Keratinocyte (primary cell): ENCODE data around the gene LPAR1. TPM values are rescaled to one million over a fixed set of nuclear protein-coding genes. Genes with fewer than 3 reads are reported as not detected.

Source experiments
- DNase-seq: peaks from one replicate; pipeline ENCODE4 v3.0.0-alpha.2; 2011; ENCODE audit warnings: low read depth, missing footprints, low spot score
- FAIRE-seq: peaks from 2 replicates; lab custom pipeline; 2011; peaks lifted over from hg19 to GRCh38; lab: Jason Lieb, UNC
- H2AFZ ChIP-seq: 2 replicates; pipeline ENCODE4 v1.6.0; 2012; ENCODE audit warnings: low read length, control low read depth, inconsistent platforms; ENCODE audit not compliant: control insufficient read depth
- H3K27ac ChIP-seq: 2 replicates; pipeline ENCODE4 v1.5.1; 2011; ENCODE audit warnings: low read length; ENCODE audit not compliant: control insufficient read depth, insufficient read depth
- H3K27me3 ChIP-seq: 3 replicates; pipeline ENCODE4 v1.6.0; 2011; ENCODE audit warnings: low read length; ENCODE audit not compliant: control insufficient read depth, insufficient read depth; ENCODE audit errors: extremely low read depth
- H3K36me3 ChIP-seq, 2 experiments: 2 replicates in 1 of 2; 3 replicates in 1 of 2; pipeline ENCODE4 v1.5.1; 2011; ENCODE audit warnings: low read length in 2 of 2, mild to moderate bottlenecking in 1 of 2; ENCODE audit not compliant: control insufficient read depth in 2 of 2, insufficient read depth in 2 of 2; ENCODE audit errors: extremely low read depth in 1 of 2
- H3K4me1 ChIP-seq: 3 replicates; pipeline ENCODE4 v1.5.1; 2011; ENCODE audit warnings: low read length; ENCODE audit not compliant: control insufficient read depth, insufficient read depth; ENCODE audit errors: extremely low read depth
- H3K4me2 ChIP-seq: 3 replicates; pipeline ENCODE4 v1.6.0; 2011; ENCODE audit warnings: low read depth, low read length; ENCODE audit not compliant: control insufficient read depth, insufficient read depth; ENCODE audit errors: extremely low read depth
- H3K4me3 ChIP-seq, 3 experiments: fragments of 200-600 bp in 1 of 3; sonication (generic) in 1 of 3; 2 replicates in 2 of 3; 3 replicates in 1 of 3; pipeline ENCODE4 v1.5.1; 2011 to 2016; ENCODE audit warnings: low read length in 3 of 3, mild to moderate bottlenecking in 3 of 3, control low read depth in 2 of 3, inconsistent platforms in 1 of 3, low read depth in 1 of 3, mixed read lengths in 1 of 3, mixed run types in 1 of 3, moderate library complexity in 1 of 3; ENCODE audit not compliant: control insufficient read depth in 2 of 3, insufficient read depth in 2 of 3; ENCODE audit errors: extremely low read depth in 1 of 3
- H3K79me2 ChIP-seq: 2 replicates; pipeline ENCODE4 v1.6.0; 2012; ENCODE audit warnings: low read length; ENCODE audit not compliant: control insufficient read depth, insufficient read depth
- H3K9ac ChIP-seq: 3 replicates; pipeline ENCODE4 v1.6.0; 2011; ENCODE audit warnings: low read length; ENCODE audit not compliant: control insufficient read depth, insufficient read depth; ENCODE audit errors: extremely low read depth
- H3K9me1 ChIP-seq: 3 replicates; pipeline ENCODE4 v1.6.0; 2011; ENCODE audit warnings: low read length; ENCODE audit not compliant: control insufficient read depth, insufficient read depth; ENCODE audit errors: extremely low read depth
- H3K9me3 ChIP-seq: 2 replicates; pipeline ENCODE4 v1.5.1; 2012; ENCODE audit warnings: low read depth, low read length; ENCODE audit not compliant: control insufficient read depth
- H4K20me1 ChIP-seq: 3 replicates; pipeline ENCODE4 v1.6.0; 2011; ENCODE audit warnings: low read length; ENCODE audit not compliant: control insufficient read depth, insufficient read depth; ENCODE audit errors: extremely low read depth
- CTCF ChIP-seq, 3 experiments: IDR thresholded peaks in 1 of 3; conservative IDR thresholded peaks in 1 of 3; optimal IDR thresholded peaks in 1 of 3; 2 replicates in 2 of 3; 3 replicates in 1 of 3; pipeline versions ENCODE3 to v1.5.1; 2011; ENCODE audit warnings: low read length in 3 of 3, mild to moderate bottlenecking in 3 of 3, moderate library complexity in 2 of 3, control low read depth in 1 of 3, inconsistent platforms in 1 of 3; ENCODE audit not compliant: insufficient read depth in 2 of 3; ENCODE audit errors: extremely low read depth in 1 of 3
- EZH2 ChIP-seq: IDR thresholded peaks from one replicate; pipeline ENCODE4 v1.6.1; 2012; ENCODE audit warnings: inconsistent platforms, mild to moderate bottlenecking, low read length, moderate library complexity
- dilution Hi-C: fragments of 300-500 bp; cut with MboI; formaldehyde crosslinking; loops from one replicate; pipeline ENCODE4 v1.7.0; 2020; ENCODE audit warnings: low sequenced_read_pairs; ENCODE audit not compliant: extremely low pct_ligation_motif_present
- polyA plus RNA-seq, 5 experiments: library from polyadenylated mRNA; depleted of rRNA in 3 of 5; stranded (reverse) in 3 of 5; stranded (forward) in 1 of 5; unstranded in 1 of 5; fragments of >200 nt; gene quantifications; 1 replicate in 1 of 5; 2 replicates in 3 of 5; 3 replicates in 1 of 5; pipeline versions ENCODE4 v1.2.1 to v1.2.3, GENCODE V29; 2011 to 2012; ENCODE audit warnings: missing spikeins in 2 of 5, low read depth in 1 of 5, low replicate concordance in 1 of 5

The LPAR1 gene
- polyA plus RNA-seq, 1 donor (not counting 4 experiments of a cell fraction or from before 2014, with no cell fraction given) = 43.2 TPM

- DNase-seq (no peak), FAIRE-seq (no peak)
- no peak for TF ChIP-seq EZH2
- TF ChIP-seq CTCF (optimal IDR thresholded peaks at IDR 0.05 in 1 of 3, IDR thresholded peaks at IDR 0.05 in 1 of 3, conservative IDR thresholded peaks at IDR 0.05 in 1 of 3; ENCODE audit: extremely low read depth in 1 of 3, insufficient read depth in 2 of 3, low read length in 3 of 3) = no peak
- Histone ChIP-seq H3K9me3 (no peaks in the 10 kb centered on the region), H3K4me1 (peaks cover 14% of the 10 kb centered on the region), H2AFZ (no peak overlapping the region), H3K79me2 (peaks cover 22% of the 10 kb centered on the region), H3K9ac (no peak overlapping the region), H4K20me1 (no peaks in the 10 kb centered on the region), H3K27ac (no peak overlapping the region), H3K4me2 (peak overlapping the region; percentile 6), H3K4me3 (no peak overlapping the region), H3K27me3 (no peaks in the 10 kb centered on the region), H3K9me1 (no peaks in the 10 kb centered on the region), H3K36me3 (peaks cover 8 to 19% of the 10 kb centered on the region in 2 experiments)
- dilution Hi-C loops = no loop called here
Observed at GRCh38 chr9:110936719-110937452, 101.4 kb downstream of the LPAR1 start.

DNA sequence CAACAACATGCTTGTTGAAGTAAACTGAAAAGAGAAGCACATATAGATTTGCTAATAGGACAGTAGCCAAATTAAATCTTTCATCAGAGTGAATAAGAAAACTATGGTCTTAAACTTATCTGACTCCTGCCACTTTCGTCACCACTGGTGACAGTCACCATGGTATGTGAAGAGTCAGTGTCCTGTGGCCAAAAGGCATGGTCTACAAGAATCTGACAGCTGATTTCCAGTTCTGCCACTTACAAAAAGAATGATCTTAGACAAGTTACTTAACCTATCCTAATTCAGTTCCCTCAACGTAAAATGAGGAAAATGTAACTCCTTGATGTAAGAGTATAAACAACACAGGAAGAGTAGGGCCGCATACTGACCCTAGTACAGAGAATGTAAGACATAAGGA lies 102.0 kb downstream of the LPAR1 start:
- dilution Hi-C loops = no loop called here
- Histone ChIP-seq H3K27me3 (no peaks in the 10 kb centered on the region), H3K4me1 (peaks cover 14% of the 10 kb centered on the region), H3K9ac (no peak overlapping the region), H3K4me2 (no peak overlapping the region), H3K79me2 (peaks cover 22% of the 10 kb centered on the region), H3K36me3 (peaks cover 2 to 14% of the 10 kb centered on the region in 2 experiments), H3K4me3 (no peak overlapping the region), H3K27ac (no peak overlapping the region), H4K20me1 (no peaks in the 10 kb centered on the region), H3K9me1 (no peaks in the 10 kb centered on the region), H3K9me3 (no peaks in the 10 kb centered on the region), H2AFZ (no peak overlapping the region)
- TF ChIP-seq EZH2 (no peak), CTCF (optimal IDR thresholded peaks at IDR 0.05 in 1 of 3, IDR thresholded peaks at IDR 0.05 in 1 of 3, conservative IDR thresholded peaks at IDR 0.05 in 1 of 3; ENCODE audit: extremely low read depth in 1 of 3, insufficient read depth in 2 of 3, low read length in 3 of 3) (no peak)
- FAIRE-seq (no peak), DNase-seq (no peak)
